ENCODE data around the gene GATA2. TPM values are rescaled to one million over a fixed set of nuclear protein-coding genes. Genes with fewer than 3 reads are reported as not detected.

The GATA2 gene
- total RNA-seq, 1 experiment from 2014 or later, result 0.51 TPM

- DNase-seq (ENCODE audit: unreplicated experiment), result no peak
- Mint-ChIP-seq H3K27me3 (ENCODE audit: insufficient read depth, unreplicated experiment) (peaks cover 24% of the 10 kb centered on the region), H3K9me3 (ENCODE audit: unreplicated experiment) (no peaks in the 10 kb centered on the region), H3K4me1 (ENCODE audit: insufficient read depth, unreplicated experiment) (peaks cover 4% of the 10 kb centered on the region), H3K27ac (ENCODE audit: low read depth, unreplicated experiment) (no peak overlapping the region), H3K36me3 (ENCODE audit: insufficient read depth, unreplicated experiment) (no peaks in the 10 kb centered on the region), H3K4me3 (ENCODE audit: unreplicated experiment) (no peak overlapping the region)
- ChIA-PET CTCF (interaction anchor here (0.6 to 0.7 kb wide), 2 partner anchors 281 to 1264 kb away, joined by 3 read pairs; no protein-coding TSS in a partner anchor), POLR2A (interaction anchor here (0.7 kb wide), 1 partner anchor 667 kb away, joined by 3 read pairs; no protein-coding TSS in a partner anchor)
- BruUV-seq (replicated peaks), result no TSS peak
- intact Hi-C loops (cut with micrococcal nuclease), result no loop called here
- TF ChIP-seq CTCF (IDR thresholded peaks at IDR 0.05; ENCODE audit: unreplicated experiment), result no peak
Observed at GRCh38 chr3:128484404-128485281, 8.4 kb downstream of the GATA2 start.

- no peak for TF ChIP-seq CTCF (IDR thresholded peaks at IDR 0.05; ENCODE audit: unreplicated experiment)
- Mint-ChIP-seq H3K4me3 (ENCODE audit: unreplicated experiment) (no peak overlapping the region), H3K27ac (ENCODE audit: low read depth, unreplicated experiment) (no peak overlapping the region), H3K9me3 (ENCODE audit: unreplicated experiment) (no peaks in the 10 kb centered on the region), H3K27me3 (ENCODE audit: insufficient read depth, unreplicated experiment) (peaks cover 20% of the 10 kb centered on the region), H3K4me1 (ENCODE audit: insufficient read depth, unreplicated experiment) (peaks cover 4% of the 10 kb centered on the region), H3K36me3 (ENCODE audit: insufficient read depth, unreplicated experiment) (no peaks in the 10 kb centered on the region)
- DNase-seq (ENCODE audit: unreplicated experiment), result no peak
- intact Hi-C loops (cut with micrococcal nuclease), result no loop called here
- ChIA-PET CTCF (interaction anchor here (0.7 kb wide), 1 partner anchor 1263 kb away, joined by 3 read pairs; no protein-coding TSS in a partner anchor), POLR2A (interaction anchor here (0.7 kb wide), 1 partner anchor 666 kb away, joined by 3 read pairs; no protein-coding TSS in a partner anchor)
- BruUV-seq (replicated peaks), result no TSS peak
Observed at GRCh38 chr3:128483657-128484403, 9.2 kb downstream of the GATA2 start.

- Mint-ChIP-seq H3K27me3 (ENCODE audit: insufficient read depth, unreplicated experiment) (peaks cover 16% of the 10 kb centered on the region), H3K4me1 (ENCODE audit: insufficient read depth, unreplicated experiment) (peaks cover 4% of the 10 kb centered on the region), H3K27ac (ENCODE audit: low read depth, unreplicated experiment) (no peak overlapping the region), H3K36me3 (ENCODE audit: insufficient read depth, unreplicated experiment) (no peaks in the 10 kb centered on the region), H3K9me3 (ENCODE audit: unreplicated experiment) (no peaks in the 10 kb centered on the region), H3K4me3 (ENCODE audit: unreplicated experiment) (no peak overlapping the region)
- TF ChIP-seq CTCF (IDR thresholded peaks at IDR 0.05; ENCODE audit: unreplicated experiment), result no peak
- POLR2A ChIA-PET, result no interaction called here
- intact Hi-C loops (cut with micrococcal nuclease), result no loop called here
- CTCF ChIA-PET, result no interaction called here
- no TSS peak for BruUV-seq (replicated peaks)
- DNase-seq (ENCODE audit: unreplicated experiment), result no peak
Observed at GRCh38 chr3:128482666-128483656, 10.0 kb downstream of the GATA2 start.

Measured in MCF 10A (cell line).